ENCODE measurements around the gene ZNF248.

Gene ZNF248

DNA sequence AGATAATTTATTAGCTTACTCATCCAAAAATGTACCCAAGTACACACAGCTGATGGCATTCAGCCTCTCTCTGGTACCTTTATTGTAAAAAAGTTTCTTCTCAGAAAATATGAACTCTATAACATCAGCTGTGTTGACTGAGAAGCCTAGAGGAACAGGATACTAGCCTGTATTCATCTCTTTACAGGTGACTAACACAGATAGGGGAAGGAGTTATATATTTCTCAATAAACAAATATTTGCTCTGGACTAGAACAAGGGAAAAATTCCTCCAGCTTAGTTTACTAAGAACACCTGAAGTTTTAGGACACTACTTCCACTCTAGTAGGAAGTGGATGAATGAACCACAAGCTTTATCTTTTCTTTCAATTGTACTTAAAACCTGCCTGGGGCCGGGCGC, 67.8 kb downstream of the ZNF248 start:
- Mint-ChIP-seq H3K4me1 (ENCODE audit: low read depth) (no peaks in the 10 kb centered on the region), H3K9me3 (ENCODE audit: low read depth) (peaks cover 27% of the 10 kb centered on the region)

GRCh38 chr10:37784678-37785077, 72.7 kb downstream of the ZNF248 start:
- Mint-ChIP-seq H3K9me3 (ENCODE audit: low read depth) (peaks cover 25% of the 10 kb centered on the region), H3K4me3 (no peak overlapping the region), H3K4me1 (ENCODE audit: low read depth) (no peaks in the 10 kb centered on the region), H3K27me3 (no peaks in the 10 kb centered on the region), H3K36me3 (peaks cover 31% of the 10 kb centered on the region), H3K27ac (no peak overlapping the region)

More for the DNA sequence above, 67.8 kb downstream of the ZNF248 start:
- H3K27me3 Mint-ChIP-seq, result no peaks in the 10 kb centered on the region
- no peak overlapping the region for H3K27ac Mint-ChIP-seq
- H3K36me3 Mint-ChIP-seq, result peaks cover 28% of the 10 kb centered on the region
- no peak overlapping the region for H3K4me3 Mint-ChIP-seq

- Mint-ChIP-seq H3K36me3 (peaks cover 24% of the 10 kb centered on the region), H3K4me3 (no peak overlapping the region), H3K27me3 (no peaks in the 10 kb centered on the region), H3K4me1 (ENCODE audit: low read depth) (no peaks in the 10 kb centered on the region), H3K27ac (no peak overlapping the region), H3K9me3 (ENCODE audit: low read depth) (peaks cover 22% of the 10 kb centered on the region)
Observed at GRCh38 chr10:37780536-37780935, 76.9 kb downstream of the ZNF248 start.

DNA sequence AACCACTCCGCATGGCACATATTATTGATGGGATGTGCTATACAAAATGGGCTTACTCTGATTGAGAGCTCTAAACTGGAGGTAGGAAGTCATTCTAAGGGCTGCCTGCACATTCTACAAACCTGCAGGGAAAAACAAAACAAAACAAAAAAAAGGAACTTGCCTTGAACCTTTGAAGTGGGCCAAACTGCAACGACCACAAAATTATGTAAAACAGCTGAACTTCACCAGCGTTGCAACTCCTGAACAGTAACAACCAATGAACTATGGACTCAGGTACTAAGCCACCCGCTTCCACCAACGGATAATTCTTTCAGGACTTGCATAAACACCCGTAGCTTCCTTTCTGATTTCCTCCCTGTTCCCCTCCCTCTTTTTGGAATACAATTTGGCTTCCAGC, 80.4 kb downstream of the ZNF248 start:
- H3K4me1 Mint-ChIP-seq (ENCODE audit: low read depth), result no peaks in the 10 kb centered on the region
- H3K9me3 Mint-ChIP-seq (ENCODE audit: low read depth), result peaks cover 12% of the 10 kb centered on the region
- H3K27ac Mint-ChIP-seq, result no peak overlapping the region

GRCh38 chr10:37775612-37776011, 81.8 kb downstream of the ZNF248 start:
- H3K27ac Mint-ChIP-seq, result no peak overlapping the region
- peaks cover 10% of the 10 kb centered on the region for H3K9me3 Mint-ChIP-seq (ENCODE audit: low read depth)

More for the DNA sequence above, 80.4 kb downstream of the ZNF248 start:
- peaks cover 5% of the 10 kb centered on the region for H3K36me3 Mint-ChIP-seq
- no peaks in the 10 kb centered on the region for H3K27me3 Mint-ChIP-seq
- H3K4me3 Mint-ChIP-seq, result no peak overlapping the region

GRCh38 chr10:37774351-37774750, 83.1 kb downstream of the ZNF248 start:
- Mint-ChIP-seq H3K27me3 (no peaks in the 10 kb centered on the region), H3K9me3 (ENCODE audit: low read depth) (peaks cover 10% of the 10 kb centered on the region), H3K4me3 (no peak overlapping the region), H3K4me1 (ENCODE audit: low read depth) (no peaks in the 10 kb centered on the region), H3K27ac (no peak overlapping the region), H3K36me3 (peaks cover 4% of the 10 kb centered on the region)

More at GRCh38 chr10:37775612-37776011, 81.8 kb downstream of the ZNF248 start:
- H3K36me3 Mint-ChIP-seq, result peaks cover 4% of the 10 kb centered on the region
- no peak overlapping the region for H3K4me3 Mint-ChIP-seq
- H3K4me1 Mint-ChIP-seq (ENCODE audit: low read depth), result no peaks in the 10 kb centered on the region
- H3K27me3 Mint-ChIP-seq, result no peaks in the 10 kb centered on the region

- no peak overlapping the region for H3K4me3 Mint-ChIP-seq
- H3K27me3 Mint-ChIP-seq, result no peaks in the 10 kb centered on the region
- peaks cover 35% of the 10 kb centered on the region for H3K9me3 Mint-ChIP-seq (ENCODE audit: low read depth)
- no peaks in the 10 kb centered on the region for H3K4me1 Mint-ChIP-seq (ENCODE audit: low read depth)
- no peak overlapping the region for H3K27ac Mint-ChIP-seq
- H3K36me3 Mint-ChIP-seq, result peaks cover 38% of the 10 kb centered on the region
Observed at GRCh38 chr10:37765216-37765615, 92.2 kb downstream of the ZNF248 start.

DNA sequence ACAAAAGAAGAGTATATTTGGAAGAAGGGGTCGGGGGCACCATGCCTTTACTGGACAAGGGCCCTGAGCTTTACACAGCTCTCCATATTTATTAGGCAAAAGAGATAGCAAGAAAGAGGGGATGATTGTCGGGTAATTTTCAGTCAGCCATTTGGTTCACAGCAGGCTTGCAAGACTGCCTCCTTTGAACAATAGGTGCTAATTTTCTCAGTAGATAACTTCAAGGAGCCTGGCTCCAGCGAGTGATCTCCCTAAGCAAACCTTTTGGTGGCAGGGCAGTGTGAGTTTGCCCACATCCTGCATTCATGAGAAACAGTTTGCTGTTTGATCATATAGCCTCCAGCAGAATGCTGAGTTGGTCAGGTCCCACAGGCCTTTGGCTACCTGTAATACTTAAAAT, 94.3 kb downstream of the ZNF248 start:
- Mint-ChIP-seq H3K9me3 (ENCODE audit: low read depth) (peaks cover 42% of the 10 kb centered on the region), H3K27ac (no peak overlapping the region), H3K4me3 (no peak overlapping the region), H3K36me3 (peaks cover 37% of the 10 kb centered on the region), H3K4me1 (ENCODE audit: low read depth) (no peaks in the 10 kb centered on the region), H3K27me3 (no peaks in the 10 kb centered on the region)

GRCh38 chr10:37762287-37762686, 95.1 kb downstream of the ZNF248 start:
- no peaks in the 10 kb centered on the region for H3K27me3 Mint-ChIP-seq
- H3K4me1 Mint-ChIP-seq (ENCODE audit: low read depth), result no peaks in the 10 kb centered on the region
- H3K36me3 Mint-ChIP-seq, result peaks cover 34% of the 10 kb centered on the region
- H3K27ac Mint-ChIP-seq, result no peak overlapping the region
- H3K9me3 Mint-ChIP-seq (ENCODE audit: low read depth), result peaks cover 49% of the 10 kb centered on the region
- no peak overlapping the region for H3K4me3 Mint-ChIP-seq

- peaks cover 54% of the 10 kb centered on the region for H3K9me3 Mint-ChIP-seq (ENCODE audit: low read depth)
- H3K27me3 Mint-ChIP-seq, result no peaks in the 10 kb centered on the region
- H3K4me1 Mint-ChIP-seq (ENCODE audit: low read depth), result no peaks in the 10 kb centered on the region
- H3K4me3 Mint-ChIP-seq, result no peak overlapping the region
- H3K36me3 Mint-ChIP-seq, result peaks cover 38% of the 10 kb centered on the region
- no peak overlapping the region for H3K27ac Mint-ChIP-seq
Observed at GRCh38 chr10:37760817-37761216, 96.6 kb downstream of the ZNF248 start.

- H3K4me3 Mint-ChIP-seq, result no peak overlapping the region
- peaks cover 39% of the 10 kb centered on the region for H3K9me3 Mint-ChIP-seq (ENCODE audit: low read depth)
- peaks cover 29% of the 10 kb centered on the region for H3K36me3 Mint-ChIP-seq
Observed at GRCh38 chr10:37758074-37758473, 99.3 kb downstream of the ZNF248 start.

GRCh38 chr10:37754538-37755323, 102.7 kb downstream of the ZNF248 start:
- Mint-ChIP-seq H3K27ac (no peak overlapping the region), H3K9me3 (ENCODE audit: low read depth) (peaks cover 23% of the 10 kb centered on the region), H3K36me3 (peaks cover 11% of the 10 kb centered on the region), H3K4me1 (ENCODE audit: low read depth) (no peaks in the 10 kb centered on the region), H3K27me3 (no peaks in the 10 kb centered on the region), H3K4me3 (no peak overlapping the region)

More at GRCh38 chr10:37758074-37758473, 99.3 kb downstream of the ZNF248 start:
- no peak overlapping the region for H3K27ac Mint-ChIP-seq
- H3K27me3 Mint-ChIP-seq, result no peaks in the 10 kb centered on the region
- H3K4me1 Mint-ChIP-seq (ENCODE audit: low read depth), result no peaks in the 10 kb centered on the region

DNA sequence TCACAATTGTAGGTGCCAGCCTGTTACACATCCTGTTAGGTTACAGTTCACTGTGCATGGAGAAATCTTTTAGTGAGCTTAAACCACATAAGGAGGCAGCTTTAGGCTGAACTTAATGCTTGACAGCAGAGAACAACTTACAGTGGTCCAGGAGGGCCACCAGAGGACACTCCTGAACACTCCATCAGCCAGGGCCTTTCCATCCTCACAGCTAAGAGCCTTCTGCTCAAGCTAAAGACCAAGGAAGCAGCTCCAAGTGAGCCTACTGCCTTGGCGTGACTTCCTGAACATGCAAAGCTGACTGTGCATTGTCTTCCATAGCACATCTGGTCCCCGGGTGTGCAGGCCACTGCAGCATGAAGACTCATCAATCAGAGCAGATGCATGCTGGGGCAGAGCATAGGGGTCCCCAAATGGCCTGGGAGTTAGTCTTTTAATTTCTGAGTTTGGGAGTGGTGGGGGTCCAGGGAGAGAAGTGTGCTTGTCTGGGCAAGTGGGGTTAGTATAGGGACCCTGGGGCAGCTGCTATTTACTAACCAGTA, 105.0 kb downstream of the ZNF248 start:
- Mint-ChIP-seq H3K36me3 (peaks cover 4% of the 10 kb centered on the region), H3K27ac (no peak overlapping the region), H3K4me1 (ENCODE audit: low read depth) (no peaks in the 10 kb centered on the region), H3K4me3 (no peak overlapping the region), H3K9me3 (ENCODE audit: low read depth) (peaks cover 13% of the 10 kb centered on the region), H3K27me3 (no peaks in the 10 kb centered on the region)

DNA sequence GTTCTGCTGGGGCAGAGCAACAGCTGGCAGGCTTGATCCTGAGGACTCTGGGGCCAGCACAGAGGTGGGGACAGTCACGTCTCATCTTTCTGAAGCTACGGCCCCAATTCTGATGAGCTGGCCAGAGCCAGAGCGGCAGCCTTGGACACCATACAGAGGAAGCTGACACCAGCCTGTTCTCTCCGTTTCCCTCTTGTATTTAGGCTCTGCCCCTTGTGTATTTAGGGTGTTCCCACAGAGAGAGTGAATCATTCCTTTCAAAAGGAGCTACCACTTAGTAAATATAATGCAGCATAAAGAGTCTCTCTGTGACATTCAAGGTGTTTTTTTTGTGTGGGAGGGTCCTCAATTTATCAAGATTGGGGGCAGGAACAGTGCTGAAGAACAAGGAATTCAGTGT, 109.2 kb downstream of the ZNF248 start:
- no peak overlapping the region for H3K4me3 Mint-ChIP-seq
- H3K36me3 Mint-ChIP-seq, result no peaks in the 10 kb centered on the region
- no peaks in the 10 kb centered on the region for H3K4me1 Mint-ChIP-seq (ENCODE audit: low read depth)
- H3K27ac Mint-ChIP-seq, result no peak overlapping the region
- no peaks in the 10 kb centered on the region for H3K27me3 Mint-ChIP-seq
- peaks cover 10% of the 10 kb centered on the region for H3K9me3 Mint-ChIP-seq (ENCODE audit: low read depth)

DNA sequence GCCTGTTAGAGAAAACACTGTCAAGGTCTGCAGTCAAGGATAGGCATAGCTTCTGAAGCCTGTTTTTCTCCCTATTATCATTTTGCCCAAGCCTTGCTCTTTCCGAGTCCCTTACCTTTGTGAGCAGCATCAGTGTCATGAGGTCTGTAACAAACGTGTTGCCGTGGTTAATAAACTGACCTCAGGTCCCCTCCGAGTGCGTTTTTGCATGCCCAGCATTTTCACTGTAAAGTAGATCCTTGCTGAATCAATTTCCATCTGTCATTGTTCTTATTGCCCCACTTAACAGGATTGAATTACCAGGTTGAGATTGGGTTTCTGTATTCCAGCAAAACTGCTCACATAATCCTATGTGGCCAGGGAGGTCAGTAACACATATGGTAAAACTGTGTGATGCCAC, 110.3 kb downstream of the ZNF248 start:
- Mint-ChIP-seq H3K27ac (no peak overlapping the region), H3K4me3 (no peak overlapping the region), H3K27me3 (no peaks in the 10 kb centered on the region), H3K9me3 (ENCODE audit: low read depth) (peaks cover 10% of the 10 kb centered on the region), H3K36me3 (no peaks in the 10 kb centered on the region), H3K4me1 (ENCODE audit: low read depth) (no peaks in the 10 kb centered on the region)

GRCh38 chr10:37741831-37742230, 115.6 kb downstream of the ZNF248 start:
- Mint-ChIP-seq H3K27me3 (no peaks in the 10 kb centered on the region), H3K36me3 (no peaks in the 10 kb centered on the region), H3K9me3 (ENCODE audit: low read depth) (peaks cover 3% of the 10 kb centered on the region), H3K27ac (no peak overlapping the region), H3K4me3 (no peak overlapping the region), H3K4me1 (ENCODE audit: low read depth) (no peaks in the 10 kb centered on the region)

Measured in activated naive CD8-positive, alpha-beta T cell (primary cell).